Cardiac septum (tissue), 1 donor: ENCODE data around the gene SMC3. TPM values are rescaled to one million over a fixed set of nuclear protein-coding genes. Genes with fewer than 3 reads are reported as not detected.
A peak's percentile ranks its signal among the peaks of the same experiment; 100 is the strongest.
"Not testable (repeated sequence)": the region's sequence is repeated elsewhere in the genome, so short reads cannot be mapped to it uniquely, and the experiment has no call there.

ENCODE experiments used
- DNase-seq: peaks from one replicate; pipeline ENCODE4 v3.0.0-alpha.2; 2020; ENCODE audit warnings: low spot score
- intact Hi-C: fragments of 100-400 bp; cut with DNase I; formaldehyde crosslinking; loops from one replicate; pipeline ENCODE4 v1.14.0; 2022
- total RNA-seq: library from RNA; stranded (reverse); fragmentation: NEBNext Ultra II Directional; extraction: Animal tissue kit (Norgen Biotek cat#: 25700); gene quantifications from one replicate; pipeline ENCODE4 v1.2.1, GENCODE V29; 2021
- donor health status: DM: no; HTN: no; CAD: no.

SMC3 gene
- total RNA-seq, 1 donor from 2014 or later, result 21.3 TPM

GRCh38 chr10:110615057-110615747 lies 47.7 kb downstream of the SMC3 start:
- no peak for DNase-seq
- intact Hi-C loops, result loop anchor here (10.0 kb wide), 1 partner anchor 280 kb away; no protein-coding TSS in a partner anchor

GRCh38 chr10:110616493-110617033 lies 49.1 kb downstream of the SMC3 start:
- intact Hi-C loops, result loop anchor here (10.0 kb wide), 1 partner anchor 278 kb away; no protein-coding TSS in a partner anchor

GRCh38 chr10:110617425-110618229 lies 50.1 kb downstream of the SMC3 start:
- no peak for DNase-seq
- intact Hi-C loops, result loop anchor here (10.0 kb wide), 1 partner anchor 277 kb away; no protein-coding TSS in a partner anchor

More at GRCh38 chr10:110616493-110617033, 49.1 kb downstream of the SMC3 start:
- no peak for DNase-seq

GRCh38 chr10:110618230-110618610 lies 50.7 kb downstream of the SMC3 start:
- intact Hi-C loops, result loop anchor here (10.0 kb wide), 1 partner anchor 277 kb away; no protein-coding TSS in a partner anchor
- DNase-seq, result no peak

GRCh38 chr10:110619514-110620397 lies 52.3 kb downstream of the SMC3 start:
- no peak for DNase-seq
- intact Hi-C loops, result loop anchor here (10.0 kb wide), 1 partner anchor 275 kb away; no protein-coding TSS in a partner anchor

GRCh38 chr10:110620398-110620719 lies 52.9 kb downstream of the SMC3 start:
- intact Hi-C loops, result no loop called here
- DNase-seq, result no peak

GRCh38 chr10:110623316-110623715 lies 55.8 kb downstream of the SMC3 start:
- intact Hi-C loops, DNase-seq: not testable (repeated sequence)

GRCh38 chr10:110625356-110625894 lies 57.9 kb downstream of the SMC3 start:
- DNase-seq, result no peak
- intact Hi-C loops, result no loop called here

GRCh38 chr10:110625951-110626855 lies 58.7 kb downstream of the SMC3 start:
- intact Hi-C loops, result no loop called here
- DNase-seq, result no peak

- intact Hi-C loops, result no loop called here
- DNase-seq, result no peak
Observed at GRCh38 chr10:110628161-110628560, 60.7 kb downstream of the SMC3 start.

- intact Hi-C loops, result no loop called here
- DNase-seq, result no peak
Observed at GRCh38 chr10:110629680-110630191, 62.2 kb downstream of the SMC3 start.

GRCh38 chr10:110631934-110632333 lies 64.4 kb downstream of the SMC3 start:
- DNase-seq, result no peak
- intact Hi-C loops, result no loop called here

- intact Hi-C loops, result no loop called here
- no peak for DNase-seq
Observed at GRCh38 chr10:110632591-110633215, 65.2 kb downstream of the SMC3 start.

- intact Hi-C loops, result no loop called here
- DNase-seq, result peak; percentile 78
Observed at GRCh38 chr10:110634527-110635209, 67.2 kb downstream of the SMC3 start.

GRCh38 chr10:110636572-110636931 lies 69.1 kb downstream of the SMC3 start:
- intact Hi-C loops, result no loop called here

GRCh38 chr10:110636932-110637557 lies 69.5 kb downstream of the SMC3 start:
- DNase-seq, result peak; percentile 85
- intact Hi-C loops, result no loop called here

More at GRCh38 chr10:110636572-110636931, 69.1 kb downstream of the SMC3 start:
- DNase-seq, result no peak
